Stimulated activated CD4-positive, alpha-beta T cell treated with anti-CD3 and anti-CD28 coated beads, Interleukin-4, amount 100 ng/mL, for 1 hour (primary cell): ENCODE measurements around the gene LRRC28.

Source experiments
- DNase-seq: peaks from one replicate; pipeline ENCODE4 v3.0.0-alpha.2; 2020

The LRRC28 gene

DNA sequence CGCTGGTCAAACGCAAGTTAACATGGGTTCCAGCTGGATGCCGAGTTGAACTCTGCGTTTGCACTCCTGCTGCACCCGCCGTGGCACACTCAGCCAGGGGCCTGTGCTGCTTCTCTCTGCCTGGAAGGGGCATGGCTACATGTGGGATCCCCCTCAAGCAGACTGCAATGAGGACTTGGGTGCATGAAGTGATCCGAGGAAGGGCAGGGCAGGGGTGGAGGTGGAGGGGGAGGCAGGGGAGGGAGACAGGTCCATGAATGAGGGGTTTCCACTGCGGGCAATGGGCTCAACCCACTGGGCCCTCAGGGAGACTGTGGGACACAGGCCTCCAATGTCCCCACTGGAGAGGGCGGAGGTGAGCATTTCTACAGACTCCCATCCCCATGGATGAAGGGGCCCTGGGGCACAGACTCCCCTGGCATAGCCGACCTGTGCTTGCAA lies 172.9 kb downstream of the LRRC28 start:
- DNase-seq: no peak

DNA sequence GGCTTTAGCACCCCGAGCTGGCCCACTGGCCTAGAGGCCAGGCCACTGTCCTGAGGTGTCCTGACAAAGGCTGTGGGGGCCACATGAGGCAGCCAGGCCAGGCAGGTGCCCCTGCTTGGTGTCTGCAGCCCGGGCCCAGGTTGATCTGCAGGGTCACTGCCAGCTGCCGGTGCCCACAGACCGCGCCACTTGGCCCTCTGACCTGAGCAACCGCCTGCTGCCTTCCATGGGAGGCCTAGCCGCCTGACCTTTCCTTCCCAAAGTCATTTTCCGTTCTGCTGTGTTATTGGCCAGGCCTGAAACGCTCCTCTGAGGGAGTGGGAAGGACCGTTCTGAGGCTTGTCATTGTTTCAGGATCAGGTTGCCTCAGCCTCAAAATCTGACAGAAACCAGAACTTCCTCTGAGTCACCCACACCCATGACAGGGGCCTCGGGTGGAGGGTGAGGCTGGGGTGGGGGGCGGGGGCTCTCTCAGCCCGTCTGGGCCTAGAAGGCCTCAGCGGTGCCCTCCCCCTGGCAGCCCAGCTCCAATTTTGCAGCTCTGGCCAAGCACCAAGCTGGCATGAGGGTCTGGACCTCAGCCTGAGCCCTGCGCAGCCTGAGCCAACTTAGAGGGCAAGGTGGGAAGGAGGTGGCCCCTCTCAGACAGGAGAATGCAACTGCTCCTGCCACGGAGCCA lies 173.8 kb downstream of the LRRC28 start:
- peak; percentile 48 for DNase-seq

DNA sequence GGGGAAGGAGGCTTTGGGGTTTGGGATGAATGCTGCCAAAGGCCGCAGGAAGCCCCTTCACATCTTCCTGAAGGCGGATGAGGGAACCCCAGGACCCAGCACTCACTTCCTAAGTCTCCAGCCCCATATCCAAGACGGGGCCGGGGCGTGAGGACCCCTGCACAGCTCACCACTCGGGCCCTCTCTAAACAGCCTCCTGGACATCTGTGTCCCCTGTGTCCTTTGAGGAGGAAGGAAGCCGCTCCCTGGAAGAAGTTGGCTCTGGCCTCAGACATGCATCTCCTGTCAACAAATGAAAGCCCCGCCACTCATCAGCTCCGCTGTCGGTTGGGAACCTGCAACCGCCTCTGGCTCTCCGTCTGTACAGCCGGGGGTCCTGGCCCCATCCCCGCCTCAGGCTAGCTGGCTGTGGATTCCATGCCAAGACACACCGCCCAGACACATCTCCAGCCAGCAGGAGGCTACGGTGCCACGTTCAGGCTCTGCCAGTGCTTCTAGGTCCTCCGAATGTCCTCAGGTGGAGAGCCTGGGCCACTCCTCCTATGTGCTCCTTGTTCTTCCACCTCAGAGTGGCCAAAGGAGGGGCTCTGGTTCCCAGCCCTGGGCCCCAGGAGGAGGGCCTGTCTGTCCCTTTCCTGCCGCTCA lies 174.5 kb downstream of the LRRC28 start:
- DNase-seq: no peak

DNA sequence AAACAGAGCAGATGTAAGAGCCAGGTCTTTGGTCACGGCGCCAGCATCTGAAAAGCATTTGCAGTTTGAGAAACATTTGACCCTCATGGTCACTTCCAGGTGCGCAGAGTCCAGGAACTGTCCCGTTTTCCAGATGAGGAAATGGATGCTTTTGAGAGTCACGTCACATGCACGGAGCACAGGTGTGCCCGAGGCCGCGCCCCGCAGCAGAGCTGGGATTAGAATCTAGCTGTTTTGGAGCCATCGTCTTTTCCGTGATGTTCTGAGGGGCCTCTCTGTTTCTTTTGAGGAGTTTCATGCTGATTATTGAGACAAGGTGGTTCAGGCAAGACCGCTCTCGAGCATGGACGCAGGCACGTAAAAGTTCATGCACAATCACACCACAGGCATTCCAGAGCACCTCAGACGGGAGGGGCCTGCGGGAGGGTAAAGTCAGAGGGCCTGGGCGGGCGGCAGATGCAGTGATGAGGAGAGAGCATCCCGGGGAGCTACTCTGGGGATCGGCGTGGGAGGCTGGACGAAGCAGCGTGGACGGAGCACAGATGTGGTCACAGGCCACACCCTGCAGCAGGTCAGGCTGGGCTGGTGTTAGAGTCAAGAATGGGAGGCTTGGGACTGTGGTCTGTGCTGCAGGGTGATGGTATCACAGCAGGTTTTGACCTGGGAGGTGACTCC lies 175.3 kb downstream of the LRRC28 start:
- DNase-seq: no peak

DNA sequence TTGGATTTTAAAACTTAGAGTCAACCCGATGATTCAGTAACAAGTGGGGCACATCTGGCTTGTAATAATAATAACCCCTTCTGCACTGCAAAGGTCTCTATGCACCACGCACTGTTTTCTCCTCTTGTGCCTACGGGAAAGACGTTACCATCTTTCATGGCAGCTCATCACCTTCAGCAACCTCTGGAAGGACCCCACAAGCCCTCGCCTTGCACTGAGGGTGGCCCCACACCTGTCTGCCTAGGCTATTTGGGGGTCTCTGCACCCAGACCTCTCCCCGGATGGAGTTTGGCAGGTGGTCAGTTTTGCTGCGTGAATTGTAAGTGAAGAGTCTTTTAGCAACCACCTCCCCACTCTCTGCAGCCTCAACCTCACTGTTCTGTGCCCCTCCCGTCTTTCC lies 175.9 kb downstream of the LRRC28 start:
- no peak for DNase-seq

DNA sequence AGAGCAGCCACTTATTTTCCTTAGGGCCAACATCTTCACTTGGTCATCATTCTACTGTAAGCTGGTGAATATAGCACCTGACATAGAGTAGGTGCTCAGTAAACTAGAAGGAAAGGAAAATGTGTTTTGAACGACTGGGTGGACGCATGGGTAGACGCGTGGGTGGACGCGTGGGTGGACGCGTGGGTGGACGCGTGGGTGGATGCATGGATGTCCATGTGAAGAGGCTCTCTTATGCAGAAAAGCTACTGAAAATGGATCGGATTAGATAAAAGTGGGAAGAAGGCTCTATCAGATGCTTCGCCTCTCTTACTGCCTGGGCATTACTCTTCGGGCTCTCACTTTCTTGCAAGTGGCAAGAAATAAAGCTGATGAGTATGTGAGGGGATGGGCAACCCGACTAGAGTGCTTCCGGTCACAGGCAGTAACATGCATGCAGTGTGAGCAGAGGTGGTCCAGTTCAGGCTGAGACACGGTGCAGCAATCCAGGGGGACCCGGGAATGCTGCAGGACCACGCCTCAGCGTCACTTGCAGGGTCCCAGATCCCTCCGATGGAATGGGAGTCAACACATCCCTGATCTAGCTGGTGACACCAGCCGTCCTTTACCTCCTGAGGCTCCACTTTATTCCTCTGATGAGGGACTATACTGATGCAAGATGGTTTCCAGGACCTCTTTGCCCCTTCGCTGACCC lies 176.5 kb downstream of the LRRC28 start:
- no peak for DNase-seq

DNA sequence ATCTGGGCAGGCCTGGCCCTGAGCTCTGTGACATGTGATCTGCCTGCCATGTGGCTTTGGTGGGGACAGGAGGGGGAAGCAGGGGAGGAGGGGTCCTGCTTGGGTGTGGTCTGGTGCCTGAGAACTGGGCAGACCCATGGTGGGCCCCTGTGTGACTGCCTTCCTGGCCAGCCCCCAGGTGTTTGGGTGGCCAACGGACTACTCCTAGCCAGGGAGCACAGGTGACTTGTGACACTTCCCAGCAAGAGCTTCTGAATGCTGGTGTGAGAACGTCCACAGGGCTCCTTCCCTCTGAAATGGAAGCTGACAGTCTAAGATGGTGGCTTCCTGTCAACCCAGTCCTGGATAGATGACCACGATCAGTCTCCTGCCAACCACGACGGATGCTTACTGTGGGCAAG lies 178.4 kb downstream of the LRRC28 start:
- DNase-seq: no peak

DNA sequence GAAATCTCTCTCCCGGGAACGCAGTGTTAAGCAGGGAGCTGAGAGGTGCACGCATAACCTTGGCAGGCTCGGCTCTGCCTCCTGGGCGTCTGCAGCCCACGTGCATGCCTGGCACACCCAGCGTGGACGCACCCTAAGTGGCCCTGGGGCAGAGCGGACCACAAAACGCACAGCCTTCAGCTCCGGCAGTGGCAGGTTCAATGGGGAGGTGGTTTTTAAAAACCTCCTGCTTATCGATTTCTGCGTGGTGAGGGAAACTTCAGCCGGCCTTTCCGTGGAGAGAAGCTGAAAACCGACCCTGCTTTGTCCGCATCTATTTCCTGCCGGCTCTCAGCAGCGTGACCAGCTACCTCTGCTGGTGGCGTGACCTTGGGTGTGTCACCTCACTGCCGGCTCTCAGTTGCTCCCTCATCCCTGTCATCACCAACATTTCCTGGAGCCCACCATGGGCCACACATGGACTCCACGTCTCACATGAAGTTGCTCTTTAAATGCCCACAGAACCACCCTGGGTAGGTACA lies 179.7 kb downstream of the LRRC28 start:
- no peak for DNase-seq

DNA sequence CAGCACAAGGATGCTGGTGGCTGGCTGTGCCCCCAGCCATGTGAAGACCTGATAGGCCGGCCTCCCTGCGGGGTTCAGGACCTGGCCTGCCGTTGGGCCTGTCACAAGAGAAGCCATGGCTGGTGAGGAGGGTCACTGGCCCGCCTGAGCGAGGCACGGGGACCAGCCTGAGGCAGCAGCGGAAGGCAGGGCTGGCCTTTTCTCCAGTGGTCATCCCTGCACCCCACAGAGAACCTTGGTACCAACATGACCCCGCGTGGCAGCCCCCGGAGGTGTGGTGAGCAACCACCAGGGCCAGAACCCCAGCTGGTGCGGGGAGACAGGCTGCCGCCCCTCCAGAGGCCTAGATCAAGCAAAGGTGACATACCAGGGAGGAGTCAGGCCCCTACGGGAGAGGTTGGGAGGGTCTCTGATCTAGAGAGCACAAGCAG lies 180.4 kb downstream of the LRRC28 start:
- no peak for DNase-seq

DNA sequence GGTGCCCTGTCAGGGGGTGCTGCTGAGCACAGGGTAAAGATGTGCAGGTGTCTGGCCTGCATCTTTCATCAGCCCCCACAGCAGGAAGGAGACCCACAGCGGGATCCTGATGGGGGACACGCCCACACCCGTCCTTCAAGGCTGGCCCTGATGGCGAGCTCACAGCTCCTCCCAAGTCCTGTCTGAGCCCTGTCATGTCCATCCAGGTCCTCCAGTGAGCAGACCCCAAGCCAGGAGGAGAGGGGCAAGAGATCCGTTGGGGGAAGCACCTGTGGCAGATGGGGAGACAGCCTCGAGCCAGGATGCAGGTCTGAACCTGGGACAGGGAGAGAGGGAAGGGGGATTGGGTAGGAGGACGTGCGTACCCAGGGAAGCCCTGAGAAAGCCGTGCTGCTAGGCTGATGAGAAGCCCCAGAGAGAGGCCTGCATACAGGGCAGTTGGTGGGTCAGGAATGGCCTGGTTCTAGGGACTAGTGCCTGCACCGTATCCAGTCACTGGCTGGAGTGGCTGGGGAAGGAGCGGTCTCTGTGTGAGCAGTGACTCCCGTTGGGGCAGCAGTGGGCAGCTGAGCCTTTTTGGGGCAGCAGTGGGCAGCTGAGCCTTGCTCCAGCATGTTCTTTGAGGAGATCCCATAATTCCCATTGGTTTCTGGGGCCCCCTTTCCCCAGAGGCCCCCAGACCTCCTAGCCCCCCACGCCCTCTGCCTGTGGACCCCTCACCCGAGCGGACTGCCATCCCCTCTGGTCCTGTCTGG lies 181.2 kb downstream of the LRRC28 start:
- DNase-seq: no peak

DNA sequence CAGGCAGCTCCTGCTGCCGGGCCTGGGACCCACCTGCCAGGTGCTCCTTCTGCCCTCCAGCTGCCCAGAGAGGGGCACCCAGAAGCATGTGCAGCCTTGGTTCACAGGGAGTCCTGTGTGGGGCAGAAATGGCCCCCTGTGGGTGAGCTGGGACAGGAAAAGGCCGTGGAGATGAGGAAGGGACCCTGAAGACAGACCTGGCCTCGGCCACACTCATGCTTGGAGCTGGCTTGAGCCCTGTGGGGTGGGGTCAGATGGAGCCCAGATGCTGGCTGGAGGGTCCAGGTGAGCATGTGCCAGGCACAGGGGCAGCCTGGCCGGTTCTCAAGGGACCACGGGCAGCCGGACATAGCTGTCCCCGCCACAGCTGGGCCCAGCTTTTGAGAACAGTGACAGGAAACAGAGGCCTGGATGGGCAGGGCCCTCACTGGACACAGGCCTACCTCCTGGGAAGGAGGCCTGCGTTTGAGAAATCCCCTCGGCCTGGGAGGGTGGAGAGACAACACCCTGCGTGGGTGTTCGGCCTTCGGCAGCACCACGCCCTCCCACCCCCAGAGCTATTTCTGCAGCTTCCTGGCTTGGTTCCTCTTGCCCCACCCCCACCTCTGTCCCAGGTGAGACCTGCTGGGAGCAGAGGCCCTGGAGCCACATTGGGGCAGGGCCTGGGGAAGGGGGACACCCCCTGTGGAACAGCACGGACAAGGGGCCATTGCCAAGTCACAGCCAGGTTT lies 181.9 kb downstream of the LRRC28 start:
- no peak for DNase-seq

DNA sequence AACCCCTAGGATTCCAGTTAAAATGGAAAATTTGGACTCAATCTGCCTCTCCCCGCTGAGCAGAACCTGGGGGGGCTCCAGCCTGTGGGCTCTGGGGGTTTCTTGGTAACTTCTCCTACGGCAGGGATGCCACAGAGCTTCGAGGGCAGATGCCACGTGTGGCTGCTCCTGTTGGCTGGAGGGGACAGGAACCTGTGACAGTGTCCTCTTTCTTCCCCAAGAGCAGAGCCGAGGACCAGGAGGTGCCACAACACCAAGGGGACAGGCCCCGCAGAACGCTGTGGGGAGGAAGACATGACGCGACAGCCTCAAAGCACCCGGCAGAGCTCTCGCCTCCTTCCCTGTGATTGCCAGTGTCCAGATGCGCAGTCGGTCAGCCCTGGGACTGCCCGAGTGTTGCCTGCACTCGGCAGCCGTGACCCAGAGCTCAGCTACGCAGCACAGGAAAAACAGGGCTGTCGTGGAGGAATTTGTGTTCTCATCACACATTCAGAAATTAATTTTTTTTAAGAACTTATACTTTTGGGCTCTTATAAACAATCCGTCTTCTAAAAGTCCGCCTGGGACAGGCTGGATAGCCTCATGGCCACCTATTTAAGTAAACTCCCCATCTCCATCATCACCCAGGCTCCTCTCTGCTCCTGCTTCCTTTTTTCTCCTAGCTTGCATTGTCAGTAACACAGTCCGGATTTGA lies 182.6 kb downstream of the LRRC28 start:
- no peak for DNase-seq

DNA sequence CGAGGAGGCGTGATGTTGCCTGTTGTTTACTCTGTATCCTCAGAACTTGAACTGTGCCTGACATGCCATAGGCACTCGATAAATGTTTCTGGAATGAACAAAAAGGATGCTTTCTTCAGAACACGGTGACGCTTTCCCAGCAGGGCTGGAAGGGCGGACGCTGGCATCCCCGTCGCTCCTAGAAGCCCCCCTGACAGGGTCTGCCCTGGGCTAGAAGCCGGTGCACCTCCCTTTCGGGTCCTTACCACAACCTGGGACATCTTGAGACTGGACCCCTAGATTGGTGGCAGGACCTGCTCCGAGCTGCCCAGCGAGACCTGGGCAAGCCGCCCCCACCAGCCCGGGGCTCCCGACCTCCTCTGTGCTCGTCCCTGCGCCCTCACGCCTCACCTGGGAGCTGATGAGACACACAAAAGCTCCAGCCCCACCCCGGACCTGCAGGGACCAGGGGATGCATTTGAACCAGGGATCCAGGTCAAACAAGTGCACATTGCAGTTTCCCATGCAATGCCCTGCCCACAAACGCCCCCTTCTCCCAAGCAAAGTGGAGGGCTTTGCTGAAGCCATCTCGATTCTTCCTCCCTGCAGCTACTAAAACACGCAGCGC lies 183.3 kb downstream of the LRRC28 start:
- DNase-seq: no peak

DNA sequence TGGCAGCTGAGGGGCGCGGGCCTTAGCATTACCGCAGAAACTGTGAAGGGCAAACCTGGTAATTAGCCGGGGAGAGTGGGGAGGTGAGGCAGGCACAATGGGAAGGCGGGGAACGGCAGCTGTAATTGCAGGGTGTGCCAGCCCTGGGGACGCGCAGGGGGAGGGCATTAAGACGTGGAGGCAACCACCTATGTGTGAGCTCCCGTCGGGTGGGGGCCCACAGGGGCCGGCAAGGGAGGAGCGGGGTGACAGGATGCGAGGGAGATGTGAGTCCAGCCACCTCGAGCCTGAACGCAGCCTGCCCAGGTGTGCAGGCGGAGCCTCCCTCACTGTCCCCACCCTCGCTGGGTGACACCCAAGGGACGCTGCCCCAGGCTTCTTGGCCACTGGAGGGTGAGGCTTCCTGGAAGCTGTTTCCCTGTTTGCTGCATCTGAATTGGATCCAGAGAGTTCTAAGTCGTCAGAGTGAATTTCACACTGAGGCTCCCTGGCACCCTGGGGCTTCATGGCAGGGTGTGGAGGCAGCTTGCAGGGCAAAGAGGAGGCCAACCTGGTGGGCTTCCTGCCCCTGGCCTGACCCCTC lies 183.9 kb downstream of the LRRC28 start:
- DNase-seq: no peak

DNA sequence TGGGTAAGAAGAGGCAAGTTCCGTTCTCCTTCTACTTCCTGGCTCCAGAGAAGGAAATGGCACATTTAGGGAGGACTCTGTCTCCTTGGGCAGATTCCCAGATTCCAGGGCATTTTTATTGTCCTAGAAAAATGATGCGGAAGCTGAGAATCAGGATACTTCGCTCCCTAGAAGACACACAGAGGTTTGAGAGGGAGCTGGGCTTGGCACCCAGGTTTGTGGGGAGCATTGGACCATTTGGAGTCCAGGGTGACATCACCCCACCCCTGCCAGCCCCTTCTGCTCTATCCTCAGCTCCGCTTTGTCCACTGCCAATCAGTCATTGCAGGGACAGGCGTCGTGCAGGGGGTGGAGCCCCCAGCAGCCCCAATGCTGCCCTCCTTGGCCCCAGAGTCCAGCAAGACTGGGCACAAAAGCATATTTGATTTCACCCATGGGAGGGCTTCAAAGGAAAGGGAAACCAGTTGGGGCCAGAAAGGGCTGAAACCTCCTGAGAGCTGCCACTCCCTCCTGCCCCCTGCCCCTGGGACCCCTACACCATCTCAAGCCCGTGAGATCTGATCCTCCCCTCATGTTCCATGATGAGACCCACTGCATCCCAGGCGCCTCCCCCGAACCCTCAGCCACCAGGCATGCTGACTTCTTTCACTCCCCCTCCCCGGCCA lies 184.7 kb downstream of the LRRC28 start:
- no peak for DNase-seq

DNA sequence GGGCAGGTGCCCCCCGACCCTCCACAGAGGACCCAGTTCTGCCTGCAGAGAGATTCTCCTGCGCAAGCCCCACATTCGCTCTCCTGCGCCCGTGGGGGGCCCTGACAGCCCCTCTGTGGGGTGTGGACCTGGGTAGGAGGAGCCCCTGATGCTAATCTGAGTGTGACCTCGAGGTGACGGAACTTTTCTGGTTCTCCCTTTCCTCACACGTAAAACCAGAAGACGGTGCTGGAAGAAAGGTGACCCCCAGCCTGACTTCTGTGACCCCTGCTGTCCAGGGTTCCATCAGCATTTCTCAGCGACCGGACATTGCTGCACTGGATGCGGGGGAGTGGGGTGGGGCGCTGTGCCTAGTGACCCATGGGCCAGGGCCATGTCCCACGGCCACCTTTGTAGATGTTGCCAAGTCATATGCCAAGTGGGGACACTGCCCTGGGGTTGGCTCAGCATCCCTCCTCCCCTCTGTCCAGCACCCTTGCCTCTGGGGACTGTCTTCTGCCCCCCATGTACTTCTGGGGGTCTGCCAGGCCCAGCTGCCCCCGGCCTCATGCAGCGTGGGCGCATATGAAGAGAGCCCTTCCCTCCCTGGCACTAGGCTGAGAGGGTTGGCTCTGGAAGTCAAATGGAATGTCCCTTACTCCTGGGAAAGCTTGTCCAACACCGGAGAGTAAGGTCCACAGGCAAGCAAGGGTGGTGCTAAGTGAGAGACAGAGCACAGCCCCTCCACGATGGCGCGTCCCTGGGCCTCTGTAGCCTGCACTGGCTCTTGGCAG lies 185.4 kb downstream of the LRRC28 start:
- DNase-seq: no peak

DNA sequence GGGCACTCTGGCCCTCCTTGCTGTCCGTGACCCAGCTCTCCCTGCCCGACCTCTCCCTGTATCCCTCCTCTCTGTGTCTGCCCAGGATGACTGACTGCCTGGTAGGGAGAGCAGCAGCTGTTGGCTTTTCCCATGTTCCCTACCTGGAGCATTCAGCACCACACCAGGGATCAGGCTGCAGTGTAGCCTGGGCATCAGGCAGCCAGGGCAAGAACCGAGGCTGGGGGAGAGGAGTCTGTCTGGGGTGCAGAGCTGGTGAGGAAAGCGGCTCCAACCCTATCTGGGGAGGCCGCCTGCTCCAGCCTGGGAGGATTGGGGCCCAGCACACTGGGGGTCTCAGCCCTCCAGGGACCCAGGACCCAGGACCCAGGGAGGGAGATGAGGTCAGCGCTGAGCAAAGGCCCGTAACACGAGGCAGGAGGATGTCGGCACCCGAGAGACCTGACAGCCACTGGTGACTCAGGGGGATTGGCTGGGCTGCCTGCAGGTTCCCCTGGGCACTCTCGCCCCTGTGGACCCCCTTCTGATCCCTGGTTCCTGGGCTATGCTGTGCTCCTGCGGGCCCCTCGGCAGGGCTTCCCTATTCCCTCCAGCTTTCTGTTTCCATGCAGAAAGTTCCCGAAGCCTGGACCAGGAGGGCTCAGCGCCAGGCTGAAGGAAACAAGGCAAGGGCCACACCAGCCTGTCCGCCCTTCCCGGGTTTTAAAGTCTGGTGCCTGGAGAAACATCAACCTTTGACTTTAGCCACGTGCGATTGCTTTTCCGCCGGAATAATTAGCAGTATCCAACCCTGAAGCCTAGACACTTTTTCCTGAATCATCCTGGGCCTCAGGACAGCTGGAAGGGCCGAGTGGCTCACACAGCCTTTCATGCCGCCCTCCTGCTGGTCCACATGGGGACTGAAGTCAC lies 186.3 kb downstream of the LRRC28 start:
- no peak for DNase-seq

DNA sequence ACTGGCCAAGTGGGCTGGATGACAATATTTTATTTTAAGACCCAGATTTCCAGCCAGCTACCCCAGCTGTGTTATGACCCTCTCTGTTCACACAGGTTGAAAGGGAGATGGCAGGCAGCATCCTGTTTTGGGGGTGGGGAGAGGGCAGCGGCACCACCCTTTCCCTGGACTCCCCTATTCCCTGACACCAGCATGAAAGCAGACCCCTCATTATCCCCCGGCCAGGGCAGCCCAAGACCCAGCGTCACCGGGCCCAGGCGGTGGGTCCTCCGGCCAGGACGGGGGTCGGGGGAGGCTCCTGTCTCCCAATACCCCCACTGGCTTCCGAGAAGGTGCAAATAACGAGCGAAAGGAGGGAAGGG lies 186.9 kb downstream of the LRRC28 start:
- no peak for DNase-seq
